Liver (tissue), 9 donors: ENCODE results near the gene KRTAP10-9. TPM values are rescaled to one million over a fixed set of nuclear protein-coding genes. Genes with fewer than 3 reads are reported as not detected.
A peak's percentile ranks its signal among the peaks of the same experiment; 100 is the strongest.

ENCODE experiments used
- DNase-seq: peaks from one replicate; pipeline ENCODE4 v3.0.0-alpha.2; 2017; ENCODE audit warnings: low spot score
- H3K27ac ChIP-seq, 2 donors: one replicate each; pipeline ENCODE4 v1.7.0; 2013; ENCODE audit warnings: inconsistent platforms in 2 of 2, low read length in 2 of 2, control low read depth in 1 of 2, low read depth in 1 of 2, mild to moderate bottlenecking in 1 of 2
- H3K27me3 ChIP-seq, 4 donors: one replicate each; pipeline versions ENCODE4 v1.6.1 to v1.7.0; 2013; ENCODE audit warnings: low read length in 3 of 4, inconsistent platforms in 1 of 4, mild to moderate bottlenecking in 1 of 4, moderate library complexity in 1 of 4; ENCODE audit not compliant: control insufficient read depth in 4 of 4, insufficient read depth in 4 of 4
- H3K36me3 ChIP-seq, 4 donors: one replicate each; pipeline versions ENCODE4 v1.6.1 to v1.7.0; 2013; ENCODE audit warnings: low read length in 3 of 4, mild to moderate bottlenecking in 3 of 4, low read depth in 1 of 4, moderate library complexity in 1 of 4; ENCODE audit not compliant: control insufficient read depth in 4 of 4, insufficient read depth in 3 of 4
- H3K4me1 ChIP-seq, 4 donors: one replicate each; pipeline versions ENCODE4 v1.6.1 to v1.7.0; 2013; ENCODE audit warnings: low read length in 3 of 4, mild to moderate bottlenecking in 3 of 4, moderate library complexity in 1 of 4; ENCODE audit not compliant: control insufficient read depth in 4 of 4, insufficient read depth in 4 of 4
- H3K4me3 ChIP-seq, 3 donors: one replicate each; pipeline versions ENCODE4 v1.6.1 to v1.7.0; 2013; ENCODE audit warnings: low read length in 3 of 3, control low read depth in 1 of 3, low read depth in 1 of 3, mild to moderate bottlenecking in 1 of 3
- H3K9ac ChIP-seq, 2 donors: one replicate each; pipeline ENCODE4 v1.7.0; 2013; ENCODE audit warnings: low read length in 2 of 2, mild to moderate bottlenecking in 2 of 2, moderate library complexity in 2 of 2, control low read depth in 1 of 2, low read depth in 1 of 2
- H3K9me3 ChIP-seq, 4 donors: one replicate each; pipeline versions ENCODE4 v1.6.1 to v1.7.0; 2013; ENCODE audit warnings: low read length in 3 of 4; ENCODE audit not compliant: control insufficient read depth in 4 of 4
- EGR1 ChIP-seq, 2 donors: IDR thresholded peaks; 2 replicates each; pipeline ENCODE4 v1.6.1; 2016 to 2018; ENCODE audit warnings: antibody characterized with exemption in 2 of 2, low read depth in 2 of 2
- FOXA2 ChIP-seq: IDR thresholded peaks from 2 replicates; pipeline ENCODE4 v1.6.1; 2016; ENCODE audit warnings: antibody characterized with exemption
- GABPA ChIP-seq, 2 donors: IDR thresholded peaks in 1 of 2; conservative IDR thresholded peaks in 1 of 2; 2 replicates each; pipeline ENCODE4 v1.6.1; 2016; ENCODE audit warnings: antibody characterized with exemption in 2 of 2, mild to moderate bottlenecking in 1 of 2, moderate library complexity in 1 of 2
- HNF4A ChIP-seq, 2 donors: conservative IDR thresholded peaks; 2 replicates each; pipeline ENCODE4 v1.6.1; 2016; ENCODE audit warnings: antibody characterized with exemption in 2 of 2, mild to moderate bottlenecking in 2 of 2
- HNF4G ChIP-seq: IDR thresholded peaks from 2 replicates; pipeline ENCODE4 v1.6.1; 2016; ENCODE audit warnings: antibody characterized with exemption
- JUND ChIP-seq, 2 donors: IDR thresholded peaks; 2 replicates each; pipeline ENCODE4 v1.6.1; 2016; ENCODE audit warnings: antibody characterized with exemption in 2 of 2
- RAD21 ChIP-seq, 2 donors: IDR thresholded peaks; 2 replicates each; pipeline ENCODE4 v1.6.1; 2016; ENCODE audit warnings: antibody characterized with exemption in 2 of 2, mild to moderate bottlenecking in 2 of 2
- SP1 ChIP-seq: IDR thresholded peaks from 2 replicates; pipeline ENCODE4 v1.6.1; 2018; ENCODE audit warnings: antibody characterized with exemption, mild to moderate bottlenecking
- TAF1 ChIP-seq: conservative IDR thresholded peaks from 2 replicates; pipeline ENCODE4 v1.6.1; 2016; ENCODE audit warnings: antibody characterized with exemption, mild to moderate bottlenecking
- YY1 ChIP-seq: IDR thresholded peaks from 2 replicates; pipeline ENCODE4 v1.6.1; 2016; ENCODE audit warnings: antibody characterized with exemption, mild to moderate bottlenecking
- WGBS: extraction: QIAGEN DNeasy Blood & Tissue Kit; methylation state at CpG from one replicate; pipeline ENCODE4 v1.1.7; 2013; 5-methylcytosine and 5-hydroxymethylcytosine counted together
- polyA plus RNA-seq, 2 donors: library from polyadenylated mRNA; stranded (reverse) in 1 of 2; unstranded in 1 of 2; fragments of 200-250 nt in 1 of 2; fragments of >200 nt in 1 of 2; fragmentation: Nextera tagmentation in 1 of 2; extraction: Ambion mirVana in 1 of 2; gene quantifications; one replicate each; pipeline versions ENCODE4 v1.2.1 to v1.2.3, GENCODE V29; 2013 to 2015
- total RNA-seq, 2 donors: library from RNA; depleted of rRNA; stranded (reverse); fragments of >200 nt; gene quantifications; one replicate each; pipeline ENCODE4 v1.2.3, GENCODE V29; 2014
- TF ChIP-seq, protein P1 (sequence below): fragments of 150-350 bp; IDR thresholded peaks from 2 replicates; pipeline ENCODE4 v1.5.1; 2017; ENCODE audit warnings: improper control_type of control experiment, low read depth, low read length; ENCODE audit not compliant: missing input control
- TF ChIP-seq, protein P2 (sequence below): IDR thresholded peaks from 2 replicates; pipeline ENCODE4 v1.6.1; 2016; ENCODE audit warnings: antibody characterized with exemption
- TF ChIP-seq, protein P3 (sequence below): IDR thresholded peaks from 2 replicates; pipeline ENCODE4 v1.6.1; 2016; ENCODE audit warnings: antibody characterized with exemption, mild to moderate bottlenecking
- TF ChIP-seq, protein P4 (sequence below): IDR thresholded peaks from 2 replicates; pipeline ENCODE4 v1.6.1; 2016; ENCODE audit warnings: antibody characterized with exemption
- donor health status: healthy.
- donor health status: healthy.
- donor health status: healthy.
- donor health status: healthy.
- donor health status: healthy.

KRTAP10-9 gene
- total and polyA plus RNA-seq, 4 donors: not detected

DNA sequence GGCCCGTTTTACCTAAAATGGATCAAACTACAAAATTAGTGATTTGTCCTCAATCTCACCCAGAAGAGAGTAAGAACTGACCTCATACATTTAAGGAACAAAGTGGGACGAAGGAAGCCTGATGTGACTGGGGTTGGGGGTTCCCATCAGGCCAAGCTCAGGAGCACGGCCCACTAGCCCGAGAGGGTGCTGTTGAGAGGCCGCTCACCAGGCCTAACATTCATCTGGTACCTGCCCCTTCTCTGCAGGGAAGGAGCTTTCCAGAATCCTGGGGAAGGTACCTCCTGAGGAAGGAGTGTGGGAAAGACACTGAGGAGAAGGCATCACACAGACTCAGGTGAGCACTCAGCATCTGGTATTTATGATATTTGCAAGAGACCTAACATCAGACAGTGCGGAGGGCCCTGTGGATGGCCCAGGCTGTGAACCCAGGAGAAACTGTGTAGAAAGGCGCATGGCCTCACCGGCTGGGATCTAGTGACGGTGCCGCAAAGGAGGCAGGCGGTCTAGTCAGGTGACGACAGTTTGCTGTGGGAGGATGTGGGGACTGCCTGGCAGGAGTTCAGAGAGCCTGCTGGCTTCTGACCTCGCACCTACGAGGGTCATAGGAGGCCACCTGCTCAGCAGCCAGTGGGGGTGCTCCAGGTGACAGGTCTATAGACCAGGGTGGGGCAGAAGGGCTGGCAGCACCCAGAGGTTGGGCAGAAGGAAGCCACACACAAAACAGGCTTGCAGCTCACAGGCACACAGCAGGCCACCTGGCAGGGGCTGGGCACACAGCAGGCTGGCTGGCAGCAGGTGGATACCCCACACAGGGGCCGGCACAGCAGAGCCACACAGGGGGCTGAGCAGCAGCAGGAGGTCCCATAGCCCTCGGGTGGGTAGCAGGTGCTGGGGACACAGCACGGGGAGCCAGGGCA is 27.0 kb downstream of the KRTAP10-9 start (continued):
- TF ChIP-seq TAF1 (no peak), EGR1 (IDR thresholded peaks at IDR 0.05; ENCODE audit: low read depth in 2 of 2) (no peak)

DNA sequence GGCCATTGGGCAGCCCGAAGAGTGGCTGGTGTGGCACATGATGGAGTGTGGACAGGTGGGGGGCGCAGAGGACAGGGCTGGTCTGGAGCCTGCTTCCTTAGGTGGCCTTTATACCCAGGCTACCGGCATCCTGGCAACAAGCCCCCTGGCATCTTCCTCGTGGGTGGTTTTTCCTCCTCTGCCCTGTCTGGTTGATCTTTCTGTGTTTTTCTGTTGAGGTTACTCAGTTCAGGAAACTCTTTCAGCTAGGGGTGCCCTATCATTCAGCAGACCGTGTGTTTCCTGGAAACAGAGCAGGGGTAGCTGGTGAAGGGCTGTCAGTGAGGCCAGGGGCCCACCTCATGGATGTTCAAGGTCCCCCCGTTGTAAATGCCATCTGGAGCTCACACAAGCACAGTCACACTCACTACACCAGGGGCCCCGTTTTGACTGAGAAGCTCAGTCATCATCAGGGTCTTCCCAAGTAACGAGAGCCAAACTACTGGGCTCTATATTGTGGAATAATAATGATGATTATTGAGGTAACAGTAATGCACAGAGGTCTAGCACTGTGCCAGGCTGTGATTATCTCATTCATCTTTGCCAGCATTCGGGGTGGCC is 27.8 kb downstream of the KRTAP10-9 start, which contains the start of gene KRTAP12-4:
Gene KRTAP12-4, minus strand, starts transcription at position 84 of the 600 bp plus-strand sequence. Its CDS starts 45 bp downstream, at position 39.
- TF ChIP-seq HNF4G: no peak
- TF ChIP-seq, protein P1, sequence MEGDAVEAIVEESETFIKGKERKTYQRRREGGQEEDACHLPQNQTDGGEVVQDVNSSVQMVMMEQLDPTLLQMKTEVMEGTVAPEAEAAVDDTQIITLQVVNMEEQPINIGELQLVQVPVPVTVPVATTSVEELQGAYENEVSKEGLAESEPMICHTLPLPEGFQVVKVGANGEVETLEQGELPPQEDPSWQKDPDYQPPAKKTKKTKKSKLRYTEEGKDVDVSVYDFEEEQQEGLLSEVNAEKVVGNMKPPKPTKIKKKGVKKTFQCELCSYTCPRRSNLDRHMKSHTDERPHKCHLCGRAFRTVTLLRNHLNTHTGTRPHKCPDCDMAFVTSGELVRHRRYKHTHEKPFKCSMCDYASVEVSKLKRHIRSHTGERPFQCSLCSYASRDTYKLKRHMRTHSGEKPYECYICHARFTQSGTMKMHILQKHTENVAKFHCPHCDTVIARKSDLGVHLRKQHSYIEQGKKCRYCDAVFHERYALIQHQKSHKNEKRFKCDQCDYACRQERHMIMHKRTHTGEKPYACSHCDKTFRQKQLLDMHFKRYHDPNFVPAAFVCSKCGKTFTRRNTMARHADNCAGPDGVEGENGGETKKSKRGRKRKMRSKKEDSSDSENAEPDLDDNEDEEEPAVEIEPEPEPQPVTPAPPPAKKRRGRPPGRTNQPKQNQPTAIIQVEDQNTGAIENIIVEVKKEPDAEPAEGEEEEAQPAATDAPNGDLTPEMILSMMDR: no peak
- no peak for TF ChIP-seq HNF4A (conservative IDR thresholded peaks at IDR 0.05)
- TF ChIP-seq, protein P2, sequence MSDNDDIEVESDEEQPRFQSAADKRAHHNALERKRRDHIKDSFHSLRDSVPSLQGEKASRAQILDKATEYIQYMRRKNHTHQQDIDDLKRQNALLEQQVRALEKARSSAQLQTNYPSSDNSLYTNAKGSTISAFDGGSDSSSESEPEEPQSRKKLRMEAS: no peak
- TF ChIP-seq RAD21 (IDR thresholded peaks at IDR 0.05): no peak
- TF ChIP-seq, protein P3, sequence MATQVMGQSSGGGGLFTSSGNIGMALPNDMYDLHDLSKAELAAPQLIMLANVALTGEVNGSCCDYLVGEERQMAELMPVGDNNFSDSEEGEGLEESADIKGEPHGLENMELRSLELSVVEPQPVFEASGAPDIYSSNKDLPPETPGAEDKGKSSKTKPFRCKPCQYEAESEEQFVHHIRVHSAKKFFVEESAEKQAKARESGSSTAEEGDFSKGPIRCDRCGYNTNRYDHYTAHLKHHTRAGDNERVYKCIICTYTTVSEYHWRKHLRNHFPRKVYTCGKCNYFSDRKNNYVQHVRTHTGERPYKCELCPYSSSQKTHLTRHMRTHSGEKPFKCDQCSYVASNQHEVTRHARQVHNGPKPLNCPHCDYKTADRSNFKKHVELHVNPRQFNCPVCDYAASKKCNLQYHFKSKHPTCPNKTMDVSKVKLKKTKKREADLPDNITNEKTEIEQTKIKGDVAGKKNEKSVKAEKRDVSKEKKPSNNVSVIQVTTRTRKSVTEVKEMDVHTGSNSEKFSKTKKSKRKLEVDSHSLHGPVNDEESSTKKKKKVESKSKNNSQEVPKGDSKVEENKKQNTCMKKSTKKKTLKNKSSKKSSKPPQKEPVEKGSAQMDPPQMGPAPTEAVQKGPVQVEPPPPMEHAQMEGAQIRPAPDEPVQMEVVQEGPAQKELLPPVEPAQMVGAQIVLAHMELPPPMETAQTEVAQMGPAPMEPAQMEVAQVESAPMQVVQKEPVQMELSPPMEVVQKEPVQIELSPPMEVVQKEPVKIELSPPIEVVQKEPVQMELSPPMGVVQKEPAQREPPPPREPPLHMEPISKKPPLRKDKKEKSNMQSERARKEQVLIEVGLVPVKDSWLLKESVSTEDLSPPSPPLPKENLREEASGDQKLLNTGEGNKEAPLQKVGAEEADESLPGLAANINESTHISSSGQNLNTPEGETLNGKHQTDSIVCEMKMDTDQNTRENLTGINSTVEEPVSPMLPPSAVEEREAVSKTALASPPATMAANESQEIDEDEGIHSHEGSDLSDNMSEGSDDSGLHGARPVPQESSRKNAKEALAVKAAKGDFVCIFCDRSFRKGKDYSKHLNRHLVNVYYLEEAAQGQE: no peak
- TF ChIP-seq EGR1 (IDR thresholded peaks at IDR 0.05; ENCODE audit: low read depth in 2 of 2): no peak
- TF ChIP-seq JUND (IDR thresholded peaks at IDR 0.05): no peak
- no peak for TF ChIP-seq TAF1
- no peak for TF ChIP-seq YY1
- TF ChIP-seq FOXA2: no peak
- TF ChIP-seq GABPA (IDR thresholded peaks at IDR 0.05 in 1 of 2, conservative IDR thresholded peaks at IDR 0.05 in 1 of 2): no peak
- TF ChIP-seq, protein P4, sequence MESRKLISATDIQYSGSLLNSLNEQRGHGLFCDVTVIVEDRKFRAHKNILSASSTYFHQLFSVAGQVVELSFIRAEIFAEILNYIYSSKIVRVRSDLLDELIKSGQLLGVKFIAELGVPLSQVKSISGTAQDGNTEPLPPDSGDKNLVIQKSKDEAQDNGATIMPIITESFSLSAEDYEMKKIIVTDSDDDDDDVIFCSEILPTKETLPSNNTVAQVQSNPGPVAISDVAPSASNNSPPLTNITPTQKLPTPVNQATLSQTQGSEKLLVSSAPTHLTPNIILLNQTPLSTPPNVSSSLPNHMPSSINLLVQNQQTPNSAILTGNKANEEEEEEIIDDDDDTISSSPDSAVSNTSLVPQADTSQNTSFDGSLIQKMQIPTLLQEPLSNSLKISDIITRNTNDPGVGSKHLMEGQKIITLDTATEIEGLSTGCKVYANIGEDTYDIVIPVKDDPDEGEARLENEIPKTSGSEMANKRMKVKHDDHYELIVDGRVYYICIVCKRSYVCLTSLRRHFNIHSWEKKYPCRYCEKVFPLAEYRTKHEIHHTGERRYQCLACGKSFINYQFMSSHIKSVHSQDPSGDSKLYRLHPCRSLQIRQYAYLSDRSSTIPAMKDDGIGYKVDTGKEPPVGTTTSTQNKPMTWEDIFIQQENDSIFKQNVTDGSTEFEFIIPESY: no peak
- no peak for TF ChIP-seq SP1
- H3K36me3 ChIP-seq: no peaks in the 10 kb centered on the region
- no peaks in the 10 kb centered on the region for H3K27me3 ChIP-seq
- no peak within 1 kb of the TSS for H3K4me3 ChIP-seq
- peak within 1 kb of the TSS in 1 of 2 donors; percentile 3 for H3K27ac ChIP-seq
- H3K9ac ChIP-seq: no peak within 1 kb of the TSS
- peaks cover 0 to 5% (median 0%) of the 10 kb centered on the region in 4 donors for H3K9me3 ChIP-seq
- 71% methylated on average over 9 of the region's 9 CpGs for WGBS
- no peaks in the 10 kb centered on the region for H3K4me1 ChIP-seq
- DNase-seq: no peak
